Hematopoietic multipotent progenitor cell treated with erythropoietin and hydrocortisone succinate and interleukin-3 and kit ligand, for 4 days (in vitro differentiated cells): Measurements from ENCODE around the gene WFDC9.
"Not testable (repeated sequence)": the region's sequence is repeated elsewhere in the genome, so short reads cannot be mapped to it uniquely, and the experiment has no call there.

ENCODE experiments used
- DNase-seq: peaks from one replicate; pipeline ENCODE4 v3.0.0-alpha.2; 2015

WFDC9 gene

DNA sequence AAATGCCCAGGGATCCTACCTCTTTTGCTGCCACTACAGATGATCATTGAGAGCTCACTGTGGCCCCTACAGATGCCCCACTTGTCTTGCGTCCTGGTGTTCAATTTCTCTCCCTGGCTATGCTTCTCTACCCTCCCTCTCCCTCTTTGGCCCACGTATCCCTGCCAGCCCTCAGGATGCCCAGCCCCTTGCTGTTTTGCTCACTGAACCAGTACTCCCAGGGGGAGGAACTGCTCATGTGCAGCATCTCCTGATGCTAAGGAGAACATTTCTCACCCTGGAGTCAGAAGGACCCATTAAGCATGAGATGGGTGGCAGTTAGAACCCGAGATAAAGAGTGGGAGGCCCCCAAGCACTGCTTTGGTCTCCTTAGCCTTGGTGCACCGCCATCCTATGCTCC is at the start of gene WFDC9:
Gene WFDC9, minus strand, starts transcription at position 101 of the 400 bp plus-strand sequence. CDS start 21,103 bp downstream, outside the sequence.
- no peak for DNase-seq

DNA sequence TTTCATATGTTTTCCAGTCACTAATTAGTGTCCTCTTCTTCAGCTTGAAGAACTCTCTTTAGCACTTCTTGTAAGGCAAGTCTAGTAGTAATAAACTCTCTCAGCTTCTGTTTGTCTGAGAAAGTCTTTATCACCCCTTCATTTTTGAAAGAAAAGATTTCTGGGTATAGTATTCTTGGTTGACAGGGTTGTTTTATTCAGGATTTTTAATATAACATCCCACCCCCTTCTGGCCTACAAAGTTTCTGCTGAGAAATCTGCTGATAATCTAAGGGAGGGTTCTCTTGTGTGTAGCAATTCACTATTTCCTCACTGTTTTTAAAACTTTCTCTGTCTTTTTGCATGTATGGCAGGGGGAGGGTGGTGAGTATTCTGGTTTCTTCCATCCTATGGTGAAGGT is 48.6 kb upstream of the WFDC9 start:
- DNase-seq, result no peak

DNA sequence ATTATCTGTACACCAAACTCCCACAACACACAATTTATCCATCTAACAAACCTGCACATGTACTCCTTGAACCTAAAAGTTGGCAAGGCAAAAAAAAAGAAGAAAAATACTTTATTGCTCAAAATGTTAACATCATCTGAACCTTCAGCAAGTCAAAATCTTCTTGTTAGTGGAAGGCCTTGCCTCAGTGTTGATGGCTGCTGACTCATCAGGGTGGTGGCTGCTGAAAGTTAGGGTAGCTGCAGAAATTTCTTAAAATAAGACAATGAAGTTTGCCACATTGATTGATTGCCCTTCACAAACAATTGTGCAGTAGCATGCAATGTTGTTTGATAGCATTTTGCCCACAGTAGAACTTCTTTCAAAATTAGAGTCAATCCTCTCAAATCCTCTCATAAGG is 41.7 kb upstream of the WFDC9 start:
- DNase-seq, result no peak

DNA sequence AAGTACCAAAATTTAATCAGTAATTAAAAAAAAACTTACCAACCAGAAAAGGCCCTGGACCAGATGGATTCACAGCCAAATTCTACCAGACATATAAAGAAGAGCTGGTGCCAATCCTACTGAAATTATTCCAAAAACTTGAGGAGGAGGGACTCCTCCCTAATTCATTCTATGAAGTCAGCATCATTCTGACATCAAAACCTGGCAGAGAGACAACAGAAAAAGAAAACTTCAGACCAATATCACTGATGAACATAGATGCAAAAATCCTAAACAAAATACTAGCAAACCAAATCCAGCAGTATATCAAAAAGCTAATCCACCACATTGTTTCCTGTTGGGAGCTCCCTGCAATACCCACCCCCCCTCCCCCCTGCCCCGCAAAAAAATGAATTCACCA is 39.1 kb upstream of the WFDC9 start, which contains the start of gene WFDC11:
Gene WFDC11, minus strand, starts transcription at position 101 of the 400 bp plus-strand sequence. CDS start 19,639 bp downstream, outside the sequence.
- no peak for DNase-seq

DNA sequence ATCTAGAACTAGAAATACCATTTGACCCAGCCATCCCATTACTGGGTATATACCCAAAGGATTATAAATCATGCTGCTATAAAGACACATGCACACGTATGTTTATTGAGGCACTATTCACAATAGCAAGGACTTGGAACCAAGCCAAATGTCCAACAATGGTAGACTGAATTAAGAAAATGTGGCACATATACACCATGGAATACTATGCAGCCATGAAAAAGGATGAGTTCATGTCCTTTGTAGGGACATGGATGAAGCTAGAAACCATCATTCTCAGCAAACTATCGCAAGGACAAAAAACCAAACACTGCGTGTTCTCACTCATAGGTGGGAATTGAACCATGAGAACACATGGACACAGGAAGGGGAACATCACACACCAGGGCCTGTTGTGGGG is 26.0 kb upstream of the WFDC9 start:
- DNase-seq, result not testable (repeated sequence)

DNA sequence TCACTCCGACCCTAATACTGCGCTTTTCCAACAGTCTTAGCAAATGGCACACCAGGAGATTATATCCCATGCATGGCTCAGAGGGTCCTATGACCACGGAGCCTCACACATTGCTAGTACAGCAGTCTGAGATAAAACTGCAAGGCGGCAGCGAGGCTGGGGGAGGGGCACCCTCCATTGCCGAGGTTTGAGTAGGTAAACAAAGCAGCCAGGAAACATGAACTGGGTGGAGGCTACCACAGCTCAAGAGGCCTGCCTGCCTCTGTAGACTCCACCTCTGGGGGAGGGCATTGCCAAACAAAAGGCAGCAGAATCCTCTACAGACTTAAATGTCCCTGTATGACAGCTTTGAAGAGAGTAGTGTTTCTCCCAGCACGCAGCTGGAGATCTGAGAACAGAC is 20.6 kb upstream of the WFDC9 start:
- not testable (repeated sequence) for DNase-seq

DNA sequence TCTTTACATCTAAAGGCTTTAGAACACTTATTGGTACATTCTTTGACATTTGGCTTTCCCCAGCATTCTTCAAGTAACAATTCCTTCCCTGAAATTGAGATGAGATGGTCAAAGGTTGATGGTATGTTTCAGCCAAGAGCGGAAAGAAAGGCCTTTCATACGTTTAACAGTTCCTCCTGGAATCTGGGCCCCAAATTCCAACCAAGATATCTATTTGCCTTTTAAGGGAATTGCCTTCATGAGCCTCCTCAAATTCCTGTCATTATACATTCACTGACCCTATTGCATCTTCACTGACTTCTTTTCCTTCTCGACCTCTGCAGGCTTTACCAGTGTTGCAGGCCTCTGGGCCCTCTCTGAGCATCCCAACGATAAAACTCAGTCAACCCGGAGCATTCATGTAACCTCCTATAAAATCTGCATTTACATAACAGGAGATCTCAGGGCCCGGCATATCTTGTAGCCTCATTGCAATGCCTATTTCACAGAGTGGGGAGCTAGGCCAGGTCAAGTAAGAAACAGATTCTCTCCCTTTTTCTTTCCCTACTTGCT is 18.3 kb upstream of the WFDC9 start:
- no peak for DNase-seq

DNA sequence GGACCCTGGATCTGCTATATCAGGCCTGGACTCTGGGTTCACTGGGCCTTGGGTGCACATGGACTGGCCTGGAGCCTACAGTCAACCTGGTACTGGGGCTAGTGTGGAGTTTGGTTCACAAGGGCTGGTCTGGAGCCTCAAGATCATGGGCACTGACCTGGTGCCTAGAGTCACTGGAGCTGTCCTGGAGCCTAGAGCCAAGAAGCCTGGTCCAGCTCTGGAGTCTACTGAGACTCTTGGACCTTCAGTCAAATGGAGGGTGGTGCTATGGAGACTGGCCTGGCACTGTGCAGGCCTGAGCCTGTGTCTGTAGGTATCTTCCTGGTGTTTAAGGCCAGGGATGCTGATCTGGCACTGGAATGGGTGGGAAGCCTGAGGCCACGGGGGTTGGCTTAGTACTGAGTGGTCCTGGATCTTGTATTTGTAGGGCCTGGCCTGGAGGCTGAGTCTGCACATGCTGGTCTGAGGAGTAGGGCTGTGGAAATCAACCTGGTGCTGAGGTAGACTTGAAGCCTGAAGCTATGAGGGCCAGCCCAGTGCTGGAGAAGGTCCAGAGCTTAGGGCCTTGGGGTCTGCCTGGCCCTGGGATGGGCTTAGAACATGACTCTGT is 16.5 kb upstream of the WFDC9 start:
- DNase-seq, result no peak

DNA sequence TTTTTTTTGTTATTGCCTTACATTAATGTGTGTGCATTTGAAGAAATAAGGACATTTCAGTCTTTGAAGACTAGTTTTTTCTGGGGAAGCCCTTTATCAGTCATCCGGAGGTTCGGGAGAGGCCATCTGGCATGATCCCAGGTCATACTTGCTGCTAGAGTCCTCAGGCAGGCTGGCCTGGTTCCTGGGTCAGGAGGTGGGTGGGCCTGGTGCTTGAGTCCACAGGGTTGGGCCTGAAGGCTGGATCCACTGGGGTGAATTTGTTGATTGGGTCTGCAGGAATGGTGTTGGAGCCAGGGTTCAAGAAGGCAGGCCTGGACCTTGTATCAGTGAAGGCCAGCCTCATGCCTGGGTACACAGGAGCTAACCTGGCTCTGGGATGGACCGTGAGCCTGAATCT is 15.8 kb upstream of the WFDC9 start:
- no peak for DNase-seq

DNA sequence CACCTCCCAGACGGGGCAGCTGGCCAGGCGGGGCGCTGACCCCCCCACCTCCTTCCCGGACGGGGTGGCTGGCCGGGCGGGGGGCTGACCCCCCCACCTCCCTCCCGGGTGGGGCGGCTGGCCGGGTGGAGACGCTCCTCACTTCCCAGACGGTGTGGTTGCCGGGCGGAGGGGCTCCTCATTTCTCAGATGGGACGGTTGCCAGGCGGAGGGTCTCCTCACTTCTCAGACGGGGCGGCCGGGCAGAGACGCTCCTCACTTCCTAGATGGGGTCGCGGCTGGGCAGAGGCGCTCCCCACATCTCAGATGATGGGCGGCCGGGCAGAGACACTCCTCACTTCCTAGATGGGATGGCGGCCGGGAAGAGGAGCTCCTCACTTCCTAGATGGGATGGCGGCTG is 14.8 kb upstream of the WFDC9 start:
- DNase-seq, result not testable (repeated sequence)

DNA sequence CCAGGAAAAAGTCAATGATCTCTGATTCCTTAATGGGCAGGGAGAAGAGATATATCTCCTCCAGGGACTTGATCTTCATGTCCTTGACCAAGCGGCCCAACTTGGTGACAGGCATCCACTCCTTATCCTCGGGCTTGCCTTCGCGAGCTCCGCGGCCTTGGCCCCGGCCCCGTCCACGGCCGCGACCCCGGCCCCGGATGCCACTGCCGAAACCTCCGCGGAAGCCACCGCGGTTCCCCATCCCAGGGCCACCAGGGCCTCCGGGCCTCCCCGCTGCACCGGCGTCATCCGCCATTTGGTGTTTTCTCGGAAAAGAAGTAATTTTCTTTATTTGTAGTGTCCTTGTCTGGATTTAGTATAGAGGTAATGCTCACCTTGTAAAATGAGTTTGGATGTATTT is 10.0 kb upstream of the WFDC9 start:
- not testable (repeated sequence) for DNase-seq

DNA sequence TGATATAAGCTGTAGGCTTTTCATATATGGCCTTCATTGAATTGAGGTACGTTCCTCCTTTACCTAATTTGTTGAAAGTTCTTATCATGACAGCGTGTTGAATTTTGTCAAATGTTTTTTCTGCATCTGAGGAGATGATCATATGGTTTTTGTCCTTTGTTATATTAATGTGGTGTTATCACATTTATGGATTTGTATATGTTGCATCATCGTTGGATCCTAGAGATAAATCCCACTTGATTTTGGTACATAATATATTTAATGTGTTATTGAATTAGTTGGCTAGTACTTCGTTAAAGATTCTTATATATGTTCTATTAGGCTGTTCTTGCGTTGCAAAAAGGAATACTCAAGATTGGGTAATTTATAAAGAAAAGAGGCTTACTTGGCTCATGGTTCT is 8.6 kb upstream of the WFDC9 start:
- no peak for DNase-seq

DNA sequence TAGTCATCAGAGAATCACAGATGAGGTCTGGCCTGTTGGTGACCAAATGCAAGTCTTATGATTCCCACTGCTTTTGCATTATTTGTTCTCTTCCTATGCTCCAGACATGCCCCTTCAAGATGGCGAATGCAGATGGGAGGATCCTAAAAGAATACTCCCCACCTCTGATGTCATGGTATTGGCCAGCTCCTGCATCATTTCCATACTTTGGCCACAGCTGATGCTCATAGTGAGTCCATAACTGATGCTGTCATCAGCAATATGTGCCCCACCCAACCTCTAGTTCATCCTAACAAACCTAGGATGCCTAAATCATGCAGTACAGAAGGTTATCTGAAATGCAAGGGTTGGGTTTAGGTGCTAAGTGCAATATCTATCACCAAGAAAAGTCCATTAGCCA is 5.4 kb upstream of the WFDC9 start:
- DNase-seq, result no peak

DNA sequence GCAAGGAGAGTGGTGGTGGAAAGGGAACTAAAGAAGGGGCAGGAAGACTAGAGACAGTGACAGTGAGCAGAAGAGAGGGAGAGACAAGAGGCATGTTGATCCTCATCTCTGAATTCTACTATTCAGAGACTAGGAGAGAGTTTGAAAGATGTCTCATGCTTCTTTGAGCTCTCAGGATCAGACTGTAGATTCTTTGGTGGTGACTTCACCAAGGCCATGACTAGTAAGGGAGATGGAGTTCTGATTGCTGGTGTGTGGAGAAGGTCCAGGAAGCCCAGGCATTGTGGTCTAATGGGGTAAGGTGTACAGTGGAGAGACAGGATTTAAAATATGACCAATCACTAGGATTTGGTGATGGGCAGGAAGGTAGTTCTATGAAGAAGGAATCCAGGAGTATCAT is 713 bp downstream of the WFDC9 start:
- no peak for DNase-seq

DNA sequence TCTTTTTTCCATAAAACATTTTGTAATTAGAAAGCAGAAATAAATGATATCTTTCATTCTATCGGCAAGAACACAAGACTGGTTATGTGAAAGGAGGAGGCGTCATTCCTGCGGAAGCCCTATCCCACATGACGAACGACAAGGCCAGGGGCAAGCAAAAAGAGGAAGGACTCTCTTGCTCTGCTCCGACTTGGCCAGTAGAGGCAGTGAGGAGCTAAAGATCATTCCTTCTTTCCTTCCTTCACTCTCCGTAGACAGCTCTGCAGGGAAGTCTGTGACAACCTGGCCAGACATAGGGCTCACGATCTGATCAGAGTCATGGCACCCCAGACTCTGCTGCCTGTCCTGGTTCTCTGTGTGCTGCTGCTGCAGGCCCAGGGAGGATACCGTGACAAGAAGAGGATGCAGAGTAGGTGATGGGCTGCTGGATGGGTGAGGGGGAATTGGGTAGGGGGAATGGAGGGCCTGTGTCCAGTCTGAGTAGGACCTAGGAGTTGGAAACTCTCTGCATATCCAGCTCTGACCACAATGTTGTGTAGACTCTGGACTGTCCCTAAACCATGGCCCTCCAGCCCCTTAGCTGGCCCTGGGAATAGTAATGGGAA is 1.5 kb downstream of the WFDC9 start, which contains the start of gene WFDC10A:
Gene WFDC10A, plus strand, starts transcription at position 244 of the 605 bp plus-strand sequence. Its CDS starts 75 bp downstream, at position 319.
- peak; percentile 85 for DNase-seq

DNA sequence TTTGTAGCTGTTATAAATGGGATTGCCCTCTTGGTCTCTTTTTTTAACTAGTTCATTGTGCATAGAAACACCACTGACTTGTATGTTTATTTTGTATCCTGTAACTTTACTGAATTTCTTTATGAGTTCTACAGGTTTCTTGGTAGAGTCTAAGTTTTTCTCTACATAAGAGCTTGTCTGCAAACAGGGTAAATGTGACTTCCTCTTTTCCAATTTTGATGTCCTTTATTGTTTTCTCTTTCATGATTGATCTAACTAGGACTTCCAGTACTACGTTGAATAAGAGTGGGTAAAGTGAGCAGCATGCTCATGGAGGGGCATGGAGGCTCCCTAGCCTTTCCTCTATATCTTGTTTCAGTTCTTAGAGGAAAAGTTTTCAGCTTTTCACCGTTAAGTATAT is 4.5 kb downstream of the WFDC9 start:
- DNase-seq, result peak; percentile 4

DNA sequence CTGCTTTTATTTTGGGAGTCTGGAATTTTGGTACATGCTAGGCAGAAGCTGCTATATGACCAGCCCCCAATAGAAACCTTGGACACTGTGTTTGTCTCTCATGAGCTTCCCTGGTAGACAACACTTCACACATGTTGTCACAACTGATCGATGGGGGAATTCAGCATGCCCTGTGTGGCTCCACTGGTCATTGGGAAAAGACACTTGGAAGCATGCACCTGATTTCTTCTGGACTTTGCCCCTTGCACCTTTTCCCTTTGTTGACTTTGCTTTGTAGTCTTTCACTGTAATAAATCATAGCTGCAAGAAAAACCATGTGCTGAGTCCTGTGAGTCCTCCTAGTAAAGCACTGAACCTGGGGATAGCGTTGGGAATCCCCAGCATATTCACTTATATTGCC is 9.5 kb downstream of the WFDC9 start:
- DNase-seq, result no peak

DNA sequence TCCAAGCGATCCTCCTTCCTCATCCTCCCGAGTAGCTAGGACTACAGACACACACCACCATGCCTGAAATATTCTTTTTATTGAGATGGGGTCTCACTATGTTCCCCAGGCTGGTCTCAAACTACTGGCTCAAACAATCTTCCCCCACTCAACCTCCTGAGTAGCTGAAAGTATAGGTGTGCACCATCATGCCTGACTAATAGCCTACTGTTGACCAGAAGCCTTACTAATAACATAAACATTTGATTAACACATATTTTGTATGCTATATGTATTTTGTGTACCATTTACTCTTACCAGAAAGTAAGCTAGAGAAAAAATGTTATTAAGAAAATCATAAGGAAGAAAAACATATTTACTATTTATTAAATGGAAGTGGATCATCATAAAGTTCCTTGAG is 13.5 kb downstream of the WFDC9 start:
- DNase-seq, result no peak

DNA sequence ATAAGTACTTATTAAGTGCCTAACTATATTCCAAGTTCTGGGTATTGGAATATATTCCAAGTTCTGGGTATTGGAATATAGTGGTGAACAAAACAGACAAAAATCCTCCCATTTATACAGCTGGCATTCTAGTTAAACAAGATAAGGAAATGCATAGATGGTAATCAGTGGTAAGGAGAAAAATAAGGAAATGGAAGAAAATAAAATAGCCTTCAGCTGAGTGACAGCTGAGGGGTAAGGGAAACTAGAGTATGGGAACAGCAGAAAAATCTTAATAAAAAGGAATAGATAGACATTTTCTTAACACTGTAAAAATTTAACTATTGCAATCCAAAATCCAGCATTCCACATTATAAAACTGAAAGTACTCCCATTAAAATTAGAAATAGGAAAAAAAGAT is 18.8 kb downstream of the WFDC9 start:
- peak; percentile 3 for DNase-seq

DNA sequence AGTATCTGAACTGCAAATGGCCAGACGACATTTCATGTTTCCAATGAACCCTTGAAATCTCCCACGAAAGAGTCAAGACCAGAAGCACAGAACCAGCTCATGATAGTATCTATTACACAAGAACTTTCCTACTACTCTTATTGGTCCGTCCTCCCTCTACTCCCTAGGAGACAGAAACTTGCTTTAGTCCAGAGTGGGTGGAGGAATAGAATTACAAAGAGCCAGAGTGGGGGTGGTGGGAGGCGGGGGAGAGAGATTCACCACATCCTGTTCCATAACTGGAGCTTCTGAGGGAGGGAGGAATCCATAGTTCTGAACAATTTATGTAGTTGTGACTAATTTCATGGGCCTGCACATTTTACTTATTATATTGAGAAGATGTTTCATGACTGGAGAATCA is 20.0 kb downstream of the WFDC9 start:
- DNase-seq, result no peak

DNA sequence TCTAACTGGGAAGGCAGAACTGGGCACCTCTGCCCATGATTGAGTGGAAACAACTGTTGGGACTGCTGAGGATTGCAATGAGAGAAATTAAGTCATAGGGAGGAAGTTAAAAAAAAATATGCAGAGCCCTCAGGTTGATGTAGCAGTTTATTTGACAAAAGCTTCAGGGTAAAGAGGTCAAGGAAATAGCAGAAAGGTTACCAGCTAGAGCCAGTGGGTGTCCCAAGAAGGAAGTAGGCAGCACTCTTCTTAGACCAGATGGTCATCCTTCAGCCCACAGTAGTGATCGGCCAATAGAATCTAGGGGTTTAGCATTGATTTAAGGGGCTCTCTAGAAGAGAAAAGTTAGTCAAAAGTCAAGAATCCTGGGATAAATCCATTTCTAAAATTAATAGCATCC is 23.3 kb downstream of the WFDC9 start:
- DNase-seq, result no peak

DNA sequence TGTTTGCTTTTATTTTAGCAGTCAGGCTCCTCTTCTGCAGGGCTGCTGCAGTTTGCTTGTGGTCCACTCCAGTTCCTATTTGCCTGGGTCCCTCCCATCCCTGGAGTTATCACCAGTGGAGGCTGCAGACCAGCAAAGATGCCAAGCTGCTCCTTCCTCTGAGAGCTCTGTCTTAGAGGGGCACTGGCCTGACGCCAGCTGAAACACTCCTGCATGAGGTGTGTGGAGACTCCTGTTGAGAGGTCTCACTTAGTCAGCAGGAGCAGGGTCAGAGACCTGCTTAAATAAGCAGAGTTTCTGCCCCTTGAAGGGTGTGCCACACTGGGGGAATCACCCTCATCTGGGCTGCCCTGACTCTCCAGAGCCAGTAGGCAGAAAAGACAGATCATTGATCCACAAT is 35.8 kb downstream of the WFDC9 start:
- DNase-seq, result no peak

DNA sequence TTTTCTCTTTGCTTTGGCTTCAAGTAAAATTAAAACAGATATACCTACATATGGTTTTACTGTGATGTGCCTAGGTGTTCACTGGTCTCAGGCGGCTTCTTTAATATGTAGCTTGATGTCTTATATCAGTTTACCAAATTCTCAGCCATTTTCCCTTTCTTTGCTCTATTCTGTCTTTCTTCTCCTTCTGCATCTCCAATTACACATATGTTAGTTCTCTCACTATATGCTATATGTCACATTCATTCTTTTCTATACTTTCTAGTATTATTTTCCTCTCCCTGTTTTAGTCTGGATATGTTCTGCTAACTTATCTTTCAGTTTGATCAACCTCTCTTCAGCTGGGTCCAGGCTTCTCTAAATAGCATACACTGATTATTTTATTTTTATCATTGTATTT is 37.6 kb downstream of the WFDC9 start:
- no peak for DNase-seq

DNA sequence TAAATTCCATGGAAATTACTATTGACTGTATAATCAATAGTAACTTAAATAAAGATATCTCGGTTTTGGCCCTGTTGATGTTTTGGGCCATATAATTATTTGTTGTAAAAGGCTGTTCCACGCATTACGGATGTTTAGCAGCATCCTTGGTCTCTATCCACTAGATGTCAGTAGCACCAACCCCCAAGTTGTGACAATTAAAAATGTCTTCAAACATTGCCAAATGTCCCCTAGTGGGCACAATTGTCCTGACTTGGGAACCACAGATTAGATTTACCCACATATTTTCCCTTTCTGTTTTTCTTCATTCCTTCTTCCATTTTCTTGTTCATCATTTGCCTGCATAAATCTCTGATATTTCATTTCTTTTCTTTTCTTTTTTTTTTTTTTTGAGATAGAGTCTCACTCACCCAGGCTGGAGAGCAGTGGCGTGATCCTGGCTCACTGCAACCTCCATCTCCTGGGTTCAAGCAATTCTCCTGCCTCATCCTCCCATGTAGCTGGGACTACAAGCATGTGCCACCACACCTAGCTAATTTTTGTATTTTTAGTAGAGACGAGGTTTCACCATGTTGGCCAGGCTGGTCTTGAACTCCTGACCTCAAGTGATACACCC is 38.4 kb downstream of the WFDC9 start:
- peak; percentile 88 for DNase-seq
